Measurements from ENCODE around the gene TAS2R31. TPM values are rescaled to one million over a fixed set of nuclear protein-coding genes. Genes with fewer than 3 reads are reported as not detected.

The TAS2R31 gene
- total RNA-seq, 1 donor = 7.2 TPM

DNA sequence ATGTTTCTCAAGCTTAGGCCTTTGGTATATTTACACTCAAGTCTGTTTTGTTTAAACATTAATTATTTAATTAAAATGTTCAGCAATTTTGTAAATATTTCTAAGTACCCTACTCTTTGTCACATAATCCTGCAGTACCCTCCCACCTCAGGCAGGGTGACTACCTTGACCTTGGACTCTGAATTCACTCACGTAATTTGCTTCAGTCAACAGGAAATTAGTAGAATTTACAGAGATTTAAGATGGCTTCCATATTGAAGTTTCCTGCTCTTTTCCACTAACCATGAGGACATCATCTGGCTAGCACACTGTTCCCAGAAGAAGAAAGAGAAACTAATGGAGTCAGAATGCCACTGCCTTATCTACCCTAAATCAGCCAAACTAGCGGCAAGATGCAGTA, 7.8 kb downstream of the TAS2R31 start:
- Histone ChIP-seq H3K36me3 (ENCODE audit: insufficient read depth, low read length) (no peaks in the 10 kb centered on the region), H4K20me1 (ENCODE audit: insufficient read depth, low read length) (no peaks in the 10 kb centered on the region), H3K4me2 (ENCODE audit: insufficient read depth, low read length) (no peak overlapping the region), H3K79me2 (ENCODE audit: insufficient read depth, low read length) (no peaks in the 10 kb centered on the region), H3K4me3 (ENCODE audit: insufficient read depth, low read length) (no peak overlapping the region), H3K9me3 (ENCODE audit: low read depth, low read length) (no peaks in the 10 kb centered on the region), H3K27me3 (ENCODE audit: insufficient read depth, low read length) (no peaks in the 10 kb centered on the region), H3K27ac (ENCODE audit: low read depth, low read length) (no peak overlapping the region), H2AFZ (ENCODE audit: low read length) (no peak overlapping the region), H3K4me1 (ENCODE audit: insufficient read depth, low read length) (no peaks in the 10 kb centered on the region)
- no peak for DNase-seq (ENCODE audit: insufficient read length, low spot score, missing footprints)
- TF ChIP-seq, protein P1, sequence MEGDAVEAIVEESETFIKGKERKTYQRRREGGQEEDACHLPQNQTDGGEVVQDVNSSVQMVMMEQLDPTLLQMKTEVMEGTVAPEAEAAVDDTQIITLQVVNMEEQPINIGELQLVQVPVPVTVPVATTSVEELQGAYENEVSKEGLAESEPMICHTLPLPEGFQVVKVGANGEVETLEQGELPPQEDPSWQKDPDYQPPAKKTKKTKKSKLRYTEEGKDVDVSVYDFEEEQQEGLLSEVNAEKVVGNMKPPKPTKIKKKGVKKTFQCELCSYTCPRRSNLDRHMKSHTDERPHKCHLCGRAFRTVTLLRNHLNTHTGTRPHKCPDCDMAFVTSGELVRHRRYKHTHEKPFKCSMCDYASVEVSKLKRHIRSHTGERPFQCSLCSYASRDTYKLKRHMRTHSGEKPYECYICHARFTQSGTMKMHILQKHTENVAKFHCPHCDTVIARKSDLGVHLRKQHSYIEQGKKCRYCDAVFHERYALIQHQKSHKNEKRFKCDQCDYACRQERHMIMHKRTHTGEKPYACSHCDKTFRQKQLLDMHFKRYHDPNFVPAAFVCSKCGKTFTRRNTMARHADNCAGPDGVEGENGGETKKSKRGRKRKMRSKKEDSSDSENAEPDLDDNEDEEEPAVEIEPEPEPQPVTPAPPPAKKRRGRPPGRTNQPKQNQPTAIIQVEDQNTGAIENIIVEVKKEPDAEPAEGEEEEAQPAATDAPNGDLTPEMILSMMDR (IDR thresholded peaks at IDR 0.05; ENCODE audit: extremely low read depth, low read depth, low read length) = no peak

DNA sequence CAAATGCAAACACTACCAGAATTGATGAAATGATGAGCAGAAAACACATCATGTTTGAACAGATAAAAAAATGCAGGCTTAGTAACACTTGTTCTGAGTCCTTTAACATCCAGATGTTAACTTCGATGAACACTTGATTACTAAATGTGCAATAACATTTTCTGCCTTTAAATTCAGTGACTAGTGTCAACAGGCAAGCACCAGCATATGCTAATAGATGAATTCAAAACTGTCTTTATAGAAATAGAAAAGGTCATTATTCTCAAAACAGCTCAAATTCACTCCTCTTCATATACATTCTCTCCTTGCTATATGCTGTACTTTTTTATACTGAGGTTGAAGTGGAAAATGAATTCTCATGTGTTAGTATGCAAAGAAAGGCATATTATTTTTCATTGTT, 8.7 kb downstream of the TAS2R31 start, which contains the start of gene TAS2R19:
Gene TAS2R19 (minus strand): TSS at position 101 of the 400 bp plus-strand sequence. CDS start 49 bp downstream, at position 52.
- H3K36me3 ChIP-seq (ENCODE audit: insufficient read depth, low read length) = no peaks in the 10 kb centered on the region

DNA sequence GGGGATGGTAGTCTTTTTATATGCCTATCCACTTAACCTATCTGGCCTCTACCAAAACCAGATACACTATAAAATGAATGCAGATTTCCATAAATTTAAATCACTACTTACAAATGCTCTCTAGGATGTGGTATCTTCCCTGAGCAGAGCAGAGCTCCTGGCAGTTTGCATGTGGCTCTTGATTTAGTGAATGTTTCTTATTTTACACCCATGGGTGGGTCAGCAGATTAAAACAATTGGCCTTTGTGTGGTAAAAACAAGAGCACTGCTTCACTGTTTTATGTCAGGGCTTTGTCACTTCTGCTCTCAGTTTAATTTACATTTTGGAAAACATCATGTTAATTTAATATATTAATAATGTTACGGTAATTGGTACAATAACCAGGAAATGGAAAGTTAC, 14.3 kb downstream of the TAS2R31 start:
- Histone ChIP-seq H3K27ac (ENCODE audit: low read depth, low read length) (no peak overlapping the region), H3K4me3 (ENCODE audit: insufficient read depth, low read length) (no peak overlapping the region), H3K36me3 (ENCODE audit: insufficient read depth, low read length) (no peaks in the 10 kb centered on the region), H4K20me1 (ENCODE audit: insufficient read depth, low read length) (no peaks in the 10 kb centered on the region), H3K9me3 (ENCODE audit: low read depth, low read length) (no peaks in the 10 kb centered on the region), H2AFZ (ENCODE audit: low read length) (no peak overlapping the region), H3K4me2 (ENCODE audit: insufficient read depth, low read length) (no peak overlapping the region), H3K4me1 (ENCODE audit: insufficient read depth, low read length) (no peaks in the 10 kb centered on the region), H3K79me2 (ENCODE audit: insufficient read depth, low read length) (no peaks in the 10 kb centered on the region), H3K27me3 (ENCODE audit: insufficient read depth, low read length) (no peaks in the 10 kb centered on the region)
- TF ChIP-seq, protein P1 (IDR thresholded peaks at IDR 0.05; ENCODE audit: extremely low read depth, low read depth, low read length) = no peak
- no peak for DNase-seq (ENCODE audit: insufficient read length, low spot score, missing footprints)

More for the DNA sequence above, 8.7 kb downstream of the TAS2R31 start, which contains the start of gene TAS2R19:
- Histone ChIP-seq H3K9me3 (ENCODE audit: low read depth, low read length) (no peaks in the 10 kb centered on the region), H3K27me3 (ENCODE audit: insufficient read depth, low read length) (no peaks in the 10 kb centered on the region), H3K4me2 (ENCODE audit: insufficient read depth, low read length) (no peak within 1 kb of the TSS), H3K4me1 (ENCODE audit: insufficient read depth, low read length) (no peaks in the 10 kb centered on the region), H3K27ac (ENCODE audit: low read depth, low read length) (no peak within 1 kb of the TSS), H4K20me1 (ENCODE audit: insufficient read depth, low read length) (no peaks in the 10 kb centered on the region), H2AFZ (ENCODE audit: low read length) (no peak within 1 kb of the TSS), H3K79me2 (ENCODE audit: insufficient read depth, low read length) (no peaks in the 10 kb centered on the region), H3K4me3 (ENCODE audit: insufficient read depth, low read length) (no peak within 1 kb of the TSS)
- DNase-seq (ENCODE audit: insufficient read length, low spot score, missing footprints) = no peak
- TF ChIP-seq, protein P1 (IDR thresholded peaks at IDR 0.05; ENCODE audit: extremely low read depth, low read depth, low read length) = no peak

DNA sequence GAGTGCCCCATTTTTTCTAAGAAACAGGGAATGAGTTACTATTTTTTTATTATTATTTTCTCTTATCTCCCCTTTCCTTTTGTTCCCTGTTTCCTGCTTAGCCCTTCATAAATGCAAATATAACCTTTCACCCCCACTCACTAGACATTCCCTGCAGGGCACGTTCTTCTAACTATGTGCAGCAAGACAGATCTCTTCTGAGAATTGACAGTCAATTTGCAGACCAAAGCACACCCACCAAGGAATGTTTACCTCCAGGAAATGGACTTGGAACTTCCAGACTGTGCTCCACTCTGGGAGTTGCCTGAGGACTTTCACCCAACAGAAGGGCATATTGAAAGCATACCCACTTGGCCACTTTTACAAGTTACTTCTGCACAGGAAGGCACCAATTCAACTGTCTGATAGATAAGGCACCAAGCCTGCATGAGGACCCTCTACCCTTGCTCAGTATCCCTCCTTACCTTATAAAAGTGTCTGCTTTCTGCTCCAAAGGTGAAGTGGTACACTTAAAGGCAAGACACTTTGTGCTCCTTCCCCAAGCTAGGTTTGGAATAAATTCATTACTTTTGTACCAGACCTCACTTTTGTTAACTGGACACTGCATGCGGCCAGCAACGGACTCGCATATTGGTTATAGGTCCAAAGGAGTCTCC, 15.3 kb downstream of the TAS2R31 start:
- Histone ChIP-seq H3K4me1 (ENCODE audit: insufficient read depth, low read length) (no peaks in the 10 kb centered on the region), H3K36me3 (ENCODE audit: insufficient read depth, low read length) (no peaks in the 10 kb centered on the region), H3K27ac (ENCODE audit: low read depth, low read length) (no peak overlapping the region), H3K4me3 (ENCODE audit: insufficient read depth, low read length) (no peak overlapping the region), H3K79me2 (ENCODE audit: insufficient read depth, low read length) (no peaks in the 10 kb centered on the region), H2AFZ (ENCODE audit: low read length) (no peak overlapping the region), H3K9me3 (ENCODE audit: low read depth, low read length) (no peaks in the 10 kb centered on the region), H3K4me2 (ENCODE audit: insufficient read depth, low read length) (no peak overlapping the region), H4K20me1 (ENCODE audit: insufficient read depth, low read length) (no peaks in the 10 kb centered on the region), H3K27me3 (ENCODE audit: insufficient read depth, low read length) (no peaks in the 10 kb centered on the region)
- TF ChIP-seq, protein P1 (IDR thresholded peaks at IDR 0.05; ENCODE audit: extremely low read depth, low read depth, low read length) = no peak
- no peak for DNase-seq (ENCODE audit: insufficient read length, low spot score, missing footprints)
